Measurements from ENCODE around the gene DNAH17. TPM values are rescaled to one million over a fixed set of nuclear protein-coding genes. Genes with fewer than 3 reads are reported as not detected.
A peak's percentile ranks its signal among the peaks of the same experiment; 100 is the strongest.

Gene DNAH17
- polyA plus RNA-seq, 3 donors, result 0.01 to 0.51 (median 0.11) TPM

- peak overlapping the region in 1 of 7 donors; percentile 46 for H3K27ac Mint-ChIP-seq
- H3K4me3 Mint-ChIP-seq, result no peak overlapping the region
- DNase-seq, result no peak
Observed at GRCh38 chr17:78566947-78567346, 10.2 kb downstream of the DNAH17 start.

More at GRCh38 chr17:78566947-78567346, 10.2 kb downstream of the DNAH17 start:
- Histone ChIP-seq H3K27me3 (ENCODE audit: control insufficient read depth in 2 of 2, insufficient read depth in 2 of 2, low read length in 2 of 2) (no peaks in the 10 kb centered on the region), H3K4me3 (replicated peaks in 1 of 3; ENCODE audit: low read depth in 2 of 3, low read length in 3 of 3) (no peak overlapping the region), H3K9ac (ENCODE audit: insufficient read depth, low read length, poor library complexity, severe bottlenecking) (no peak overlapping the region), H3K4me2 (replicated peaks; ENCODE audit: extremely low read depth, low read length, poor library complexity, severe bottlenecking) (no peak overlapping the region), H3K79me2 (ENCODE audit: insufficient read depth, low read length) (no peaks in the 10 kb centered on the region), H3K9me3 (replicated peaks in 1 of 2; ENCODE audit: control insufficient read depth in 1 of 2, insufficient read depth in 1 of 2, low read length in 2 of 2) (no peaks in the 10 kb centered on the region), H4K20me1 (ENCODE audit: insufficient read depth, low read length) (no peaks in the 10 kb centered on the region), H3K36me3 (replicated peaks in 1 of 2; ENCODE audit: control insufficient read depth in 1 of 2, insufficient read depth in 2 of 2, low read length in 2 of 2) (no peaks in the 10 kb centered on the region), H3K27ac (ENCODE audit: low read depth in 1 of 2, low read length in 2 of 2) (no peak overlapping the region), H3K4me1 (ENCODE audit: control insufficient read depth in 1 of 2, insufficient read depth in 2 of 2, low read length in 2 of 2) (peaks cover 12 to 17% of the 10 kb centered on the region in 2 donors), H2AFZ (ENCODE audit: insufficient read depth, low read depth, low read length, poor library complexity, severe bottlenecking) (no peak overlapping the region)
- intact Hi-C loops (cut with micrococcal nuclease), result no loop called here
- peaks cover 17% of the 10 kb centered on the region for H3K4me1 Mint-ChIP-seq
- no peak for TF ChIP-seq CTCF (IDR thresholded peaks at IDR 0.05)
- no peaks in the 10 kb centered on the region for H3K36me3 Mint-ChIP-seq
- H3K27me3 Mint-ChIP-seq (ENCODE audit: low read depth in 3 of 3), result peaks cover 5 to 22% (median 11%) of the 10 kb centered on the region in 3 donors
- peaks cover 0 to 6% (median 0%) of the 10 kb centered on the region in 7 donors for H3K9me3 Mint-ChIP-seq
- WGBS (ENCODE audit: insufficient coverage), result 97% methylated on average over 3 of the region's 10 CpGs

Measured in CD14-positive monocyte (primary cell).